Mucosa of rectum (tissue), 2 donors: ENCODE results near the gene IGHMBP2.

Experiments used
- H3K27ac ChIP-seq, 2 donors: one replicate each; pipeline ENCODE4 v1.7.0; 2013; ENCODE audit warnings: inconsistent platforms in 2 of 2, low read depth in 2 of 2, low read length in 2 of 2
- H3K27me3 ChIP-seq, 2 donors: one replicate each; pipeline ENCODE4 v1.7.0; 2013; ENCODE audit warnings: low read length in 2 of 2; ENCODE audit not compliant: control insufficient read depth in 2 of 2, insufficient read depth in 2 of 2
- H3K36me3 ChIP-seq, 2 donors: one replicate each; pipeline ENCODE4 v1.7.0; 2013; ENCODE audit warnings: low read length in 2 of 2; ENCODE audit not compliant: control insufficient read depth in 2 of 2, insufficient read depth in 2 of 2
- H3K4me1 ChIP-seq, 2 donors: one replicate each; pipeline ENCODE4 v1.7.0; 2013; ENCODE audit warnings: low read length in 2 of 2, mild to moderate bottlenecking in 1 of 2; ENCODE audit not compliant: control insufficient read depth in 2 of 2, insufficient read depth in 2 of 2
- H3K4me3 ChIP-seq, 2 donors: one replicate each; pipeline ENCODE4 v1.7.0; 2013; ENCODE audit warnings: low read length in 2 of 2
- H3K9ac ChIP-seq, 2 donors: one replicate each; pipeline ENCODE4 v1.7.0; 2013; ENCODE audit warnings: low read length in 2 of 2, low read depth in 1 of 2, mild to moderate bottlenecking in 1 of 2
- H3K9me3 ChIP-seq, 2 donors: one replicate each; pipeline ENCODE4 v1.7.0; 2013; ENCODE audit warnings: low read length in 2 of 2; ENCODE audit not compliant: control insufficient read depth in 2 of 2
- donor health status: healthy.
- donor health status: Normal muscosa, but diverticular disease.

Gene IGHMBP2

GRCh38 chr11:68961245-68961644, 57.6 kb downstream of the IGHMBP2 start:
- Histone ChIP-seq H3K27ac (no peak overlapping the region), H3K36me3 (no peaks in the 10 kb centered on the region), H3K9ac (no peak overlapping the region), H3K4me3 (no peak overlapping the region), H3K9me3 (no peaks in the 10 kb centered on the region), H3K27me3 (no peaks in the 10 kb centered on the region), H3K4me1 (no peaks in the 10 kb centered on the region)

GRCh38 chr11:68962527-68963250, 59.0 kb downstream of the IGHMBP2 start:
- Histone ChIP-seq H3K9me3 (no peaks in the 10 kb centered on the region), H3K36me3 (no peaks in the 10 kb centered on the region), H3K4me3 (no peak overlapping the region), H3K9ac (no peak overlapping the region), H3K4me1 (no peaks in the 10 kb centered on the region), H3K27me3 (no peaks in the 10 kb centered on the region), H3K27ac (no peak overlapping the region)

DNA sequence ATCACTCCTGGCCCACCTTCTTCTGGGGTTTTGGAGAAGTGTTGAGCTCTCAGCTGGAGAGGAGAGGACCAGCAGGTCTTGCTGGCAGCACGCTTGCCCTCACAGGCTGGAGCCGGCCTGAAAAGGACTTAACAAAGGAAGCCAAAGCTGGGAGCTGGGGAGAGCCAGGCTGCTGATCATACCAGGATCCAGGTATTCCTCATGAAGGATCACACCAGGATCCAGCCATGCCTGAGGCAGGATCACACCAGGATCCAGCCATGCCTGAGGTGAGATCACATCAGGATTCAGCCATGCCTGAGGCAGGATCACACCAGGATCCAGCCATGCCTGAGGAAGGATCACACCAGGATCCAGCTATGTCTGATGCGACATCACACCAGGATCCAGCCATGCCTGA, 60.1 kb downstream of the IGHMBP2 start:
- Histone ChIP-seq H3K4me3 (no peak overlapping the region), H3K9ac (no peak overlapping the region), H3K27ac (no peak overlapping the region), H3K36me3 (no peaks in the 10 kb centered on the region), H3K9me3 (no peaks in the 10 kb centered on the region), H3K27me3 (no peaks in the 10 kb centered on the region), H3K4me1 (no peaks in the 10 kb centered on the region)

GRCh38 chr11:68965901-68966853, 62.5 kb downstream of the IGHMBP2 start:
- Histone ChIP-seq H3K9me3 (no peaks in the 10 kb centered on the region), H3K4me1 (no peaks in the 10 kb centered on the region), H3K27ac (no peak overlapping the region)

GRCh38 chr11:68966894-68967780, 63.4 kb downstream of the IGHMBP2 start:
- Histone ChIP-seq H3K4me1 (no peaks in the 10 kb centered on the region), H3K27me3 (no peaks in the 10 kb centered on the region), H3K9me3 (no peaks in the 10 kb centered on the region), H3K27ac (no peak overlapping the region), H3K4me3 (no peak overlapping the region), H3K36me3 (no peaks in the 10 kb centered on the region), H3K9ac (no peak overlapping the region)

More at GRCh38 chr11:68965901-68966853, 62.5 kb downstream of the IGHMBP2 start:
- no peak overlapping the region for H3K9ac ChIP-seq
- H3K36me3 ChIP-seq = no peaks in the 10 kb centered on the region
- no peaks in the 10 kb centered on the region for H3K27me3 ChIP-seq
- H3K4me3 ChIP-seq = no peak overlapping the region

DNA sequence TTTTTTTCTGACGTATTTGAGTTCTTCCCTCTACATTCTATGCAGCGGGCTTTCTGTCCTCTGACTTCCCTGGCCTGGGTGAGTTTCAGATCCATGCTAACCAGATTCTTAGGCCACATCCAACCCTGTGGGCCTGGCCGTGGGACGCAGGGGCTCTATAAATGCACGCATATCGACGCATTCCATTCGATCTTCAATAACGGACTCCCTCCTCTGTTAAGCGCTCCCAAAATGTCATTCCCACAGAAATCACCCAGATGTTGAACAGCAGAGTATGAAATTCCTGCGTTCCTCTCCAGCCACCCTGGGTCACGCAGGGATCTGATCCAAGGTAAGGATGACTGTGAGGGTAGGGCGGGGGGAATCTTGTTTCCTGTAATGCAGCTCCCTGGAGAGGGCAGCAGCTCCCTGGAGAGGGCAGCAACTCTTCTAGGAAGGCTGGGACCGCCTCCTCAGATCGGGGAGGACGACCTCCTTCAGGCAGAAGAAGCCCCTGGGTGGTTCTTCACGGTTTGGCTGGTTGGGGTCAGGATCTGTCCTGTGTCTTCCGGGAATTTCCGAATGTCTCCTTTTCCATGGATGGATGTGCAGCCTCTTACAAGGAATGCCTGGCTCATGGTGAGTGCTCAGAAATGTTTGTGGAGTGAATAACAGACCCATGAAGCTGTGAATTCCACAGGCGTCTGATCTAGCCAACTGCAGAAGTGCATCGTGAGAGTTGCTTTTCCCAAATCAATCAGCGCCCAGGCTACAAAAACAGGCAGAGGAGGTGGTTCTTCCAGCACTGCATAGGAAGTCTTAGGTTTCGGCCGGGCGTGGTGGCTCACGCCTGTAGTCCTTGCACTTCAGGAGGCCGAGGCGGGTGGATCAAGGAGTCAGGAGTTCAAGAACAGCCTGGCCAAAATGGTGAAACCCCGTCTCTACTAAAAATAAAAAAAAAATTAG, 64.9 kb downstream of the IGHMBP2 start:
- no peaks in the 10 kb centered on the region for H3K9me3 ChIP-seq
- no peaks in the 10 kb centered on the region for H3K4me1 ChIP-seq
- H3K27me3 ChIP-seq = peaks cover 0 to 2% of the 10 kb centered on the region in 2 donors
- no peak overlapping the region for H3K9ac ChIP-seq
- H3K4me3 ChIP-seq = no peak overlapping the region
- H3K36me3 ChIP-seq = no peaks in the 10 kb centered on the region
- no peak overlapping the region for H3K27ac ChIP-seq

DNA sequence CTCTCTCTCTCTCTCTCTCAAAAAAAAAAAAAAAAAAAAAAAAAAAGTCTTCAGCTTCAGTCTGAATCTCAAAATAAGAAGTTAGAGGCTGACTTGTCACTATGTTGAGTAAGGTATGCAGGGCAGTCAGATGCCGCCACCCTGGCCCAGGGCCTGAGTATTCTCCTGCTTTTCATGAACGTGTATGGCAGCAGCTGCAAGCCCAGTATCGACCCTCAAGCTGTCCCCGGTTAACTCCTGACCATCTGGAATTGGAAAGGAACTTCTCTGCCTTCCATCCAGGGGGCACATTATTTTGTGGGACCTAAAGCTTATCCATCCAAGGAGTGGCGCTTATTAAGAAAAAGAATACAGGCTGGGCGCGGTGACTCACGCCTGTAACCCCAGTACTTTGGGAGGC, 65.7 kb downstream of the IGHMBP2 start:
- Histone ChIP-seq H3K9me3 (no peaks in the 10 kb centered on the region), H3K4me3 (no peak overlapping the region), H3K4me1 (no peaks in the 10 kb centered on the region), H3K27ac (no peak overlapping the region), H3K27me3 (peaks cover 0 to 2% of the 10 kb centered on the region in 2 donors), H3K36me3 (no peaks in the 10 kb centered on the region), H3K9ac (no peak overlapping the region)

GRCh38 chr11:68970921-68971636, 67.4 kb downstream of the IGHMBP2 start:
- no peak overlapping the region for H3K4me3 ChIP-seq
- H3K4me1 ChIP-seq = no peaks in the 10 kb centered on the region
- peaks cover 0 to 2% of the 10 kb centered on the region in 2 donors for H3K27me3 ChIP-seq
- no peak overlapping the region for H3K27ac ChIP-seq
- H3K9me3 ChIP-seq = no peaks in the 10 kb centered on the region
- no peak overlapping the region for H3K9ac ChIP-seq
- no peaks in the 10 kb centered on the region for H3K36me3 ChIP-seq

DNA sequence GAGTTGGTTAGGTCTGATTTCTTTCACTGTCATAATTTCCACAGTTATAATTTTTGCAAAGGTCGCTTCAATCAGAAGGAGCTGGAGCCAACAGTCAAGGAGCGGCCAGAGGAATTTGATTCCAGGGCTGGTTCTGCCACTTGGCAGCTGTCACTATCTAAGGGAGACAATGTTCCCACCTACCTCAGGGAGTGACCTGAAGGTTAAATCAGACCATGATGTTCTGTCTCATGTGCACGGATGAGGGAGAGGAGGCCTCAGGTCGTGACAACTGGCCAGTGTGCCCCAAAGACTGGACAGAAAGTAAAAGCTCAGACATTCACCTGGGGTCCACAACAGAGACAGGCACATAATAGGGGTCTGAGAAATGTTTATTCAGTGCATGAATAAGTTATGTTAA, 69.5 kb downstream of the IGHMBP2 start:
- Histone ChIP-seq H3K9me3 (no peaks in the 10 kb centered on the region), H3K9ac (no peak overlapping the region), H3K27me3 (peaks cover 2% of the 10 kb centered on the region in 2 donors), H3K27ac (no peak overlapping the region), H3K4me1 (no peaks in the 10 kb centered on the region), H3K4me3 (no peak overlapping the region), H3K36me3 (no peaks in the 10 kb centered on the region)
